Right cardiac atrium (tissue), 5 donors: Measurements from ENCODE around the gene GNAS-AS1. TPM values are rescaled to one million over a fixed set of nuclear protein-coding genes. Genes with fewer than 3 reads are reported as not detected.
A peak's percentile ranks its signal among the peaks of the same experiment; 100 is the strongest.

Experiments
- ATAC-seq, 2 donors: fragments of 200-7000 bp; cut with Tn5 transposase; one replicate each; pipeline versions ENCODE4 v1.8.0 to v1.9.1; 2020; ENCODE audit warnings: moderate library complexity in 2 of 2, mild to moderate bottlenecking in 1 of 2
- DNase-seq, 3 donors: peaks; one replicate each; pipeline ENCODE4 v3.0.0-alpha.2; 2020
- H3K27ac ChIP-seq: one replicate; pipeline ENCODE4 v1.5.1; 2013; ENCODE audit warnings: mild to moderate bottlenecking, low read length, control low read depth, moderate library complexity
- H3K27me3 ChIP-seq: one replicate; pipeline ENCODE4 v1.6.1; 2013; ENCODE audit not compliant: control insufficient read depth, insufficient read depth
- H3K4me1 ChIP-seq: one replicate; pipeline ENCODE4 v1.6.1; 2013; ENCODE audit warnings: low read length; ENCODE audit not compliant: control insufficient read depth, insufficient read depth
- H3K4me3 ChIP-seq: one replicate; pipeline ENCODE4 v1.5.1; 2013; ENCODE audit warnings: low read length, control low read depth
- H3K9me3 ChIP-seq: one replicate; pipeline ENCODE4 v1.6.1; 2013; ENCODE audit warnings: low read length; ENCODE audit not compliant: control insufficient read depth
- WGBS: extraction: QIAGEN DNeasy Blood & Tissue Kit; methylation state at CpG from one replicate; pipeline ENCODE4 v1.1.7; 2013; 5-methylcytosine and 5-hydroxymethylcytosine counted together
- intact Hi-C, 4 donors: fragments of 100-400 bp; cut with DNase I; formaldehyde crosslinking; loops; one replicate each; pipeline versions ENCODE4 v1.11.0 to v1.14.0; 2022 to 2023
- polyA plus RNA-seq: library from polyadenylated mRNA; stranded (reverse); fragments of 200-250 nt; gene quantifications from one replicate; pipeline ENCODE4 v1.2.3, GENCODE V29; 2013
- total RNA-seq, 4 donors: library from RNA; stranded (reverse); fragmentation: NEBNext Ultra II Directional; extraction: Animal tissue kit (Norgen Biotek cat#: 25700); gene quantifications; one replicate each; pipeline ENCODE4 v1.2.1, GENCODE V29; 2021
- donor health status: healthy with polysubstance abuse.
- donor health status: DM: no; HTN: yes; CAD: no.
- donor health status: DM: no; HTN: no; CAD: no.
- donor health status: DM: no; HTN: yes; CAD: no; lungs with severe emphysema.
- donor health status: DM: yes; HTN: yes; CAD: no.

The GNAS-AS1 gene
- total and polyA plus RNA-seq, 5 donors, result 0.32 to 0.74 (median 0.50) TPM

GRCh38 chr20:58808271-58809046 is 42.2 kb downstream of the GNAS-AS1 start:
- ATAC-seq, result no peak

GRCh38 chr20:58807801-58808200 is 42.9 kb downstream of the GNAS-AS1 start:
- intact Hi-C loops, result no loop called here
- WGBS, result 85% methylated on average over 11 of the region's 11 CpGs
- H3K27me3 ChIP-seq, result no peaks in the 10 kb centered on the region
- no peak for DNase-seq
- no peak overlapping the region for H3K27ac ChIP-seq
- ATAC-seq, result no peak
- no peak overlapping the region for H3K4me3 ChIP-seq
- no peaks in the 10 kb centered on the region for H3K4me1 ChIP-seq
- H3K9me3 ChIP-seq, result no peaks in the 10 kb centered on the region

More at GRCh38 chr20:58808271-58809046, 42.2 kb downstream of the GNAS-AS1 start:
- no peak for DNase-seq
- WGBS, result 59% methylated on average over 17 of the region's 17 CpGs
- intact Hi-C loops, result no loop called here
- no peak overlapping the region for H3K4me3 ChIP-seq
- no peak overlapping the region for H3K27ac ChIP-seq
- no peaks in the 10 kb centered on the region for H3K4me1 ChIP-seq
- no peaks in the 10 kb centered on the region for H3K9me3 ChIP-seq
- H3K27me3 ChIP-seq, result no peaks in the 10 kb centered on the region

DNA sequence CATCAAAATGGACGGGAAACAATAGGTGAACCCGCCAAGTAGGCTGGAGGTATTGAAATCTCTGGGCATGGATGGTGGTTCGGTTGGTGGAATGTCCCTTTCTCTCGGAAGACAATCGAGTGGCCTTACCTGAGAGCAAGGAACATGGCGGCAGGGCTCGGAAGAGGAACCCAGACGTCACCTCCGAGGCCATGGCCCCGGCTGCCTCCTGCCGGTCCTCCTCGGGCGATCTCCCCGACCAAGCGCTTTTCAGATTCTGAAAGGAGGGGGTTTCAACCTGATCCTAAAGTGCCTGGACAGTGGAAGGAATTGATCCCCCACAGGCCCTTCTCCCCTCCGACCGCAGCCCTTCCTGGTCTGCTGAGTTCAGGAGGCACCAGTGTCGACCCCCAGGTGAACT is 47.2 kb downstream of the GNAS-AS1 start:
- intact Hi-C loops, result no loop called here
- WGBS, result 88% methylated on average over 18 of the region's 18 CpGs
- no peaks in the 10 kb centered on the region for H3K27me3 ChIP-seq

GRCh38 chr20:58802061-58802460 is 48.6 kb downstream of the GNAS-AS1 start:
- H3K9me3 ChIP-seq, result no peaks in the 10 kb centered on the region
- WGBS, result 91% methylated on average over 11 of the region's 11 CpGs
- ATAC-seq (no peak), DNase-seq (no peak)
- no peak overlapping the region for H3K4me3 ChIP-seq
- H3K27me3 ChIP-seq, result no peaks in the 10 kb centered on the region
- H3K4me1 ChIP-seq, result no peaks in the 10 kb centered on the region
- H3K27ac ChIP-seq, result no peak overlapping the region
- intact Hi-C loops, result no loop called here

More for the DNA sequence above, 47.2 kb downstream of the GNAS-AS1 start:
- H3K4me3 ChIP-seq, result no peak overlapping the region
- H3K4me1 ChIP-seq, result no peaks in the 10 kb centered on the region
- H3K9me3 ChIP-seq, result no peaks in the 10 kb centered on the region
- DNase-seq (no peak), ATAC-seq (no peak)
- H3K27ac ChIP-seq, result no peak overlapping the region

DNA sequence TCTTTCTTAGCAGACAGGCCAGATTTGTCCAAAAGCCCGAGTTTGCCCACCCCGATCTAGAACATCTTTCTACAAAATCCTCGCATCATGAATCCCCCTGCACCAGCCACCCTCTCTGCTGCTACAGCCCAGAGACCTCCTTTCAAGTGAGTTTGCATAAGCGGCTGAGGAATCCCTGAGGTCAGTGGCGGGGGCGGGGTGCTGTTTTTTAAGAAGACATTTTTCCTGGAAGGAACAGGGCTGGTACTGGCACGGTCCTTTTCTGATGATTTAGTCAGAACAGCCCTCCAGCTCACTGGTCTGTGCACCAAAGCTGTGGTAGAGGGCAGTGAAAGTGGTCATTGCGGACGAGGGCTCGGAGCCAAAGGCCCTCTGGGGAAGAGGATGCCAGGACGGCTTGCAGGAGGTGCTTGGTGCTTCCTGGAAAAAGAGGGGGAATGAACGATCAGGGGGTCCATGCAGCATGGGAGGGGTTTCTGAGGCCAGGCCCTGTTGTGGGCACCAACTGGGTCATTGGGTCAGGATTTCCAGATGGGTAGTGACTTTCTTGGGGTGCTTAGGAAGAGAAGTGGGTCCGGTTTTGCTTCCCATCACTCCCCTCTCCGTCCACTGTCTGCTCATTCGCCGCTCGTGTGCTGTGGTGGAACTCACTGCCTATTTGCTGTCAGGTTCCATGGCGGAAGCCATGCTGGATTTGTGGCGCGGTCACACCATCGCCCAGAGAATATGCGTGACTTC is 50.4 kb downstream of the GNAS-AS1 start:
- Histone ChIP-seq H3K4me3 (no peak overlapping the region), H3K4me1 (no peaks in the 10 kb centered on the region), H3K27ac (no peak overlapping the region), H3K9me3 (no peaks in the 10 kb centered on the region), H3K27me3 (no peaks in the 10 kb centered on the region)
- ATAC-seq (no peak), DNase-seq (peak in 1 of 3 donors; percentile 22)
- intact Hi-C loops, result no loop called here
- WGBS, result 65% methylated on average over 22 of the region's 22 CpGs

DNA sequence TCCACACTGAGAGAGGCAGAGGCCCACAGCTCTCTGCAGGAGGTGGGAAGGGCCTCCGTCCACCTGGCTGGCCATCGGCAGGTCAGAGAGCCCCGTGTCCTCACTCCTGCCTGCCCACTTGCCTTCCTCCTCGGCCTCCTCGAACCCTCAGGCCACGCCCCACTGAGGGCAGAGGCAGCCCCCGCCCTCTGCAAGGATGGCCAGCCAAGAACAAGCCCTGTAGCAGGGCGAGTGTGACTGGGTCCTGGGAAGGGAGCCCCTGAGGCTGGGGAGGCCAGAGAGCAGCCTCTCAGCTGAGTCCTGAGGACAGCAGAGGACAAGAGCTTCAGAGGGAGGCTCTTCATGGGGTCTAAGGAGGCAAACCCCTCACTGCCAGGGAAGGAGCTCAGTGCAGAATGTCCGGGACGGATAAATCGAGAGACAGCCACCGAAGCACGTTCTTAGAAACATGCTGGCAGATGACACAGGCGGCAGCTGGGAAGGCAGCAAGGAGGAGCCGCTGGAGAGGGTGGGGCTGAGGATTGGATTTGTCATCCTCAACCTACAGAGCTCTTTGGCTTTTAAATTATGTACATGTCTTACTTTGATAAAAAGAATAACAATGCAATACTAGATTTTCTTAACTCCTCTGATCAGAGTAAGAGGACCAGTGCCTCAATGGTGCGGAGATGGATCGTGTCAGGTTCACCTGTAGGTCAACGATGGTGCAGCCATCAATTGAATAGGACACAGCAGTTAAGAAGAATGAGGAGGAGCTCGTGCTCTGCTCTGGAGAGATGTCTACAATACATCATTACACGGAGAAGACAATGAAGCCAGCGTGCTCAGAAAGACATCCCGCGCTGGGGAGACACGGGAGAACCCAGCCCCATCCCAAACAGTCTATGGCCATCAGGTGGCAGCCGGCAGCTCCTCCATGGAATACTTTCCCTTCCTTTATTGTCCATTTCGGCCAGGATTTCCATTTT is 53.0 kb downstream of the GNAS-AS1 start:
- no peak for ATAC-seq
- no peaks in the 10 kb centered on the region for H3K4me1 ChIP-seq
- intact Hi-C loops, result no loop called here
- H3K4me3 ChIP-seq, result no peak overlapping the region
- DNase-seq, result peak in 1 of 3 donors; percentile 23
- no peak overlapping the region for H3K27ac ChIP-seq
- H3K27me3 ChIP-seq, result no peaks in the 10 kb centered on the region
- no peaks in the 10 kb centered on the region for H3K9me3 ChIP-seq
- 78% methylated on average over 26 of the region's 26 CpGs for WGBS

GRCh38 chr20:58795923-58796245 is 54.8 kb downstream of the GNAS-AS1 start:
- WGBS, result 89% methylated on average over 6 of the region's 6 CpGs
- no peaks in the 10 kb centered on the region for H3K27me3 ChIP-seq

GRCh38 chr20:58795181-58795922 is 55.4 kb downstream of the GNAS-AS1 start:
- Histone ChIP-seq H3K4me1 (no peaks in the 10 kb centered on the region), H3K27ac (no peak overlapping the region), H3K4me3 (no peak overlapping the region), H3K9me3 (no peaks in the 10 kb centered on the region), H3K27me3 (no peaks in the 10 kb centered on the region)
- WGBS, result 88% methylated on average over 20 of the region's 20 CpGs
- DNase-seq, result no peak
- no peak for ATAC-seq
- intact Hi-C loops, result no loop called here

More at GRCh38 chr20:58795923-58796245, 54.8 kb downstream of the GNAS-AS1 start:
- intact Hi-C loops, result no loop called here
- Histone ChIP-seq H3K27ac (no peak overlapping the region), H3K4me3 (no peak overlapping the region), H3K9me3 (no peaks in the 10 kb centered on the region), H3K4me1 (no peaks in the 10 kb centered on the region)
- ATAC-seq, result no peak
- no peak for DNase-seq

GRCh38 chr20:58794510-58795180 is 56.1 kb downstream of the GNAS-AS1 start:
- Histone ChIP-seq H3K27ac (no peak overlapping the region), H3K4me1 (no peaks in the 10 kb centered on the region), H3K27me3 (no peaks in the 10 kb centered on the region), H3K9me3 (no peaks in the 10 kb centered on the region), H3K4me3 (no peak overlapping the region)
- whole genome bisulfite sequencing, result 82% methylated on average over 19 of the region's 19 CpGs
- ATAC-seq, result no peak
- DNase-seq, result no peak
- intact Hi-C loops, result no loop called here
